Pancreas (tissue), 10 donors: Measurements from ENCODE around the gene SLC35E4. TPM values are rescaled to one million over a fixed set of nuclear protein-coding genes. Genes with fewer than 3 reads are reported as not detected.

Experiments used
- ATAC-seq, 4 donors: fragments of 200-7000 bp; cut with Tn5 transposase; one replicate each; pipeline versions ENCODE4 v1.8.0 to v1.9.1; 2020; ENCODE audit warnings: mild to moderate bottlenecking in 4 of 4, moderate library complexity in 4 of 4
- DNase-seq, 6 donors: peaks; one replicate each; pipeline ENCODE4 v3.0.0-alpha.2; 2020
- FAIRE-seq: peaks from 2 replicates; lab custom pipeline; 2012; peaks lifted over from hg19 to GRCh38; lab: Jason Lieb, UNC
- H3K27ac ChIP-seq, 4 donors: fragments of 200-600 bp; sonication (generic); 1 replicate in 3 of 4; 2 replicates in 1 of 4; pipeline versions ENCODE4 v1.5.0 to v1.8.0; 2020
- H3K27me3 ChIP-seq, 4 donors: fragments of 200-600 bp; one replicate each; pipeline ENCODE4 v1.8.0; 2021
- H3K36me3 ChIP-seq, 3 donors: fragments of 200-600 bp; sonication (generic) in 1 of 3; one replicate each; pipeline versions ENCODE4 v1.5.0 to v1.8.0; 2020 to 2021
- H3K4me1 ChIP-seq, 3 donors: fragments of 200-600 bp; one replicate each; pipeline ENCODE4 v1.8.0; 2021
- H3K4me3 ChIP-seq, 4 donors: fragments of 200-600 bp; sonication (generic) in 2 of 4; one replicate each; pipeline versions ENCODE4 v1.5.0 to v1.8.0; 2020 to 2021
- H3K9me3 ChIP-seq, 4 donors: fragments of 200-600 bp; one replicate each; pipeline ENCODE4 v1.8.0; 2021
- WGBS, 2 donors: extraction: QIAGEN DNeasy Blood & Tissue Kit; methylation state at CpG; one replicate each; pipeline ENCODE4 v1.1.7; 2013; 5-methylcytosine and 5-hydroxymethylcytosine counted together
- intact Hi-C, 3 donors: fragments of 100-400 bp; cut with DNase I; formaldehyde crosslinking; loops; one replicate each; pipeline versions ENCODE4 v1.11.1 to v1.14.2; 2022
- polyA plus RNA-seq, 2 donors: library from polyadenylated mRNA; stranded (reverse); fragments of 200-250 nt; gene quantifications; one replicate each; pipeline ENCODE4 v1.2.3, GENCODE V29; 2013
- total RNA-seq, 6 donors: library from RNA; stranded (reverse); fragmentation: NEBNext Ultra II Directional in 4 of 6; extraction: Animal tissue kit (Norgen Biotek cat#: 25700) in 4 of 6; gene quantifications; one replicate each; pipeline versions ENCODE4 v1.2.1 to v1.2.4, GENCODE V29; 2021 to 2023
- TF ChIP-seq, protein P1 (sequence below), 4 donors: fragments of 200-600 bp; sonication (generic) in 3 of 4; IDR thresholded peaks; one replicate each; pipeline versions ENCODE4 v1.5.0 to v1.8.0; 2021; ENCODE audit warnings: antibody characterized with exemption in 4 of 4
- donor health status: healthy with polysubstance abuse.
- donor health status: DM: no; HTN: no; CAD: no; lungs with moderate emphysema.
- donor health status: DM: no; HTN: no; CAD: no.
- donor health status: control.
- donor health status: control.
- donor health status: Bipolar disorder and iron deficiency.
- donor health status: DM: yes; HTN: yes; CAD: no.
- donor health status: DM: no; HTN: no; CAD: no.
- donor health status: DM: no; HTN: no; CAD: no.
- donor health status: DM: yes; HTN: yes; CAD: no.

The SLC35E4 gene
- total and polyA plus RNA-seq, 8 donors: 0.90 to 1.7 (median 1.2) TPM

GRCh38 chr22:30596199-30596598 is 39.4 kb upstream of the SLC35E4 start:
- Histone ChIP-seq H3K4me3 (peak overlapping the region in 1 of 4 donors; percentile 27), H3K4me1 (peaks cover 0 to 5% (median 0%) of the 10 kb centered on the region in 3 donors), H3K36me3 (no peaks in the 10 kb centered on the region), H3K9me3 (no peaks in the 10 kb centered on the region), H3K27me3 (no peaks in the 10 kb centered on the region), H3K27ac (peak overlapping the region in 2 of 4 donors; percentile 36 to 47)
- intact Hi-C loops: loop anchor here in 1 of 3 donors (5.0 kb wide), 1 partner anchor 149 kb away; no protein-coding TSS in a partner anchor
- ATAC-seq (peak in 1 of 4 donors; percentile 26), FAIRE-seq (no peak), DNase-seq (no peak)
- 22 to 29% methylated on average over 2 of the region's 2 CpGs for WGBS, 2 donors
- TF ChIP-seq, protein P1, sequence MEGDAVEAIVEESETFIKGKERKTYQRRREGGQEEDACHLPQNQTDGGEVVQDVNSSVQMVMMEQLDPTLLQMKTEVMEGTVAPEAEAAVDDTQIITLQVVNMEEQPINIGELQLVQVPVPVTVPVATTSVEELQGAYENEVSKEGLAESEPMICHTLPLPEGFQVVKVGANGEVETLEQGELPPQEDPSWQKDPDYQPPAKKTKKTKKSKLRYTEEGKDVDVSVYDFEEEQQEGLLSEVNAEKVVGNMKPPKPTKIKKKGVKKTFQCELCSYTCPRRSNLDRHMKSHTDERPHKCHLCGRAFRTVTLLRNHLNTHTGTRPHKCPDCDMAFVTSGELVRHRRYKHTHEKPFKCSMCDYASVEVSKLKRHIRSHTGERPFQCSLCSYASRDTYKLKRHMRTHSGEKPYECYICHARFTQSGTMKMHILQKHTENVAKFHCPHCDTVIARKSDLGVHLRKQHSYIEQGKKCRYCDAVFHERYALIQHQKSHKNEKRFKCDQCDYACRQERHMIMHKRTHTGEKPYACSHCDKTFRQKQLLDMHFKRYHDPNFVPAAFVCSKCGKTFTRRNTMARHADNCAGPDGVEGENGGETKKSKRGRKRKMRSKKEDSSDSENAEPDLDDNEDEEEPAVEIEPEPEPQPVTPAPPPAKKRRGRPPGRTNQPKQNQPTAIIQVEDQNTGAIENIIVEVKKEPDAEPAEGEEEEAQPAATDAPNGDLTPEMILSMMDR (IDR thresholded peaks at IDR 0.05): no peak

- 40 to 75% methylated on average over 27 to 29 of the region's 29 CpGs for WGBS, 2 donors
- DNase-seq (peak in 2 of 6 donors; percentile 33 to 69), ATAC-seq (peak in 3 of 4 donors; percentile 34 to 46 (median 42)), FAIRE-seq (no peak)
- TF ChIP-seq, protein P1 (IDR thresholded peaks at IDR 0.05): no peak
- no peaks in the 10 kb centered on the region for H3K27me3 ChIP-seq
- no peaks in the 10 kb centered on the region for H3K36me3 ChIP-seq
- H3K27ac ChIP-seq: peak overlapping the region in 2 of 4 donors; percentile 36 to 47
- H3K4me1 ChIP-seq: peaks cover 0 to 5% (median 0%) of the 10 kb centered on the region in 3 donors
- H3K4me3 ChIP-seq: peak overlapping the region in 1 of 4 donors; percentile 27
- intact Hi-C loops: loop anchor here in 1 of 3 donors (5.0 kb wide), 1 partner anchor 150 kb away; no protein-coding TSS in a partner anchor
- H3K9me3 ChIP-seq: no peaks in the 10 kb centered on the region
Observed at GRCh38 chr22:30596886-30597285, 38.7 kb upstream of the SLC35E4 start.

- no peaks in the 10 kb centered on the region for H3K36me3 ChIP-seq
- H3K27ac ChIP-seq: no peak overlapping the region
- intact Hi-C loops: loop anchor here in 1 of 3 donors (5.0 kb wide), 1 partner anchor 152 kb away; no protein-coding TSS in a partner anchor
- H3K4me1 ChIP-seq: peaks cover 0 to 2% (median 0%) of the 10 kb centered on the region in 3 donors
- no peak for ATAC-seq
- FAIRE-seq: no peak
- no peak for DNase-seq
- H3K9me3 ChIP-seq: no peaks in the 10 kb centered on the region
- no peaks in the 10 kb centered on the region for H3K27me3 ChIP-seq
- TF ChIP-seq, protein P1 (IDR thresholded peaks at IDR 0.05): no peak
- WGBS, 2 donors: 87 to 88% methylated on average over 3 of the region's 3 CpGs
- no peak overlapping the region for H3K4me3 ChIP-seq
Observed at GRCh38 chr22:30598986-30599385, 36.6 kb upstream of the SLC35E4 start.

DNA sequence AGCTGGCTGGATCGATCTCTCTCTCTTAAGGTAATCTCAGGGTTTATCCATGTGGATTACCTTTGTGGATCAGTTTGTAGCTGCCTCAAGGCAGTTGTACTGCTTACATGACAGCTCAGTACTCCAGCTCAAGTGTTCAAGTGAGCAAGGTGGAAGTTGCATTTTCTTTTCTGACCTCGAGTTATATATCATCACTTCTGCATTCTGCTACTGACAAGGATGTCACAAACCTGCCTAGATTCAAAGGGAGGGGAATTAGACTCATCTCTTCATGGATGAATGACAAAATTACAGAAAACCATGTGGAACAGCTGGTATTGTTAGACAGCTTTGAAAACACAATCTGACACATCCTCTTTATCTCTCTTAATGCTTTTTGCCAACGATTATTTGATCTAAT is 34.7 kb upstream of the SLC35E4 start:
- Histone ChIP-seq H3K27me3 (no peaks in the 10 kb centered on the region), H3K4me3 (no peak overlapping the region), H3K27ac (no peak overlapping the region), H3K9me3 (no peaks in the 10 kb centered on the region), H3K4me1 (peaks cover 0 to 4% (median 2%) of the 10 kb centered on the region in 3 donors), H3K36me3 (no peaks in the 10 kb centered on the region)
- 36 to 39% methylated on average over 3 of the region's 3 CpGs for WGBS, 2 donors
- FAIRE-seq (no peak), DNase-seq (no peak), ATAC-seq (no peak)
- intact Hi-C loops: loop anchor here in 1 of 3 donors (10.0 kb wide), 1 partner anchor 156 kb away; no protein-coding TSS in a partner anchor
- TF ChIP-seq, protein P1 (IDR thresholded peaks at IDR 0.05): no peak

DNA sequence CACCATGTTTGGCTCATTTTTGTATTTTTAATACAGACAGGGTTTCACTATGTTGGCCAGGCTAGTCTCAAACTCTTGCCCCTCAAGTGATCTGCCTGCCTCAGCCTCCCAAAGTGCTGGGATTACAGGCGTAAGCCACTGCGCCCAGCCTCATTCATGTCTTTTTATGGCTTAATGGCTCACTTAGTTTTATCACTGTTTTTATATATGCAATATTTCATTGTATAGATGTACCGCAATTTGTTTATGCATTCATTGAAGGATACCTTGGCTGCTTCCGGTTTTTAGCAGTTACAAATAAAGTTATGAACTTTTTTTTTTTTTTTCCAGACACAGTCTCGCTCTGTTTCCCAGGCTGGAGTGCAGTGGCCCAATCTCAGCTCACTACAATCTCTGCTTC is 34.1 kb upstream of the SLC35E4 start:
- Histone ChIP-seq H3K4me1 (peaks cover 0 to 8% (median 5%) of the 10 kb centered on the region in 3 donors), H3K36me3 (no peaks in the 10 kb centered on the region), H3K27ac (no peak overlapping the region), H3K27me3 (no peaks in the 10 kb centered on the region), H3K4me3 (no peak overlapping the region), H3K9me3 (no peaks in the 10 kb centered on the region)
- DNase-seq (no peak), ATAC-seq (no peak), FAIRE-seq (no peak)
- intact Hi-C loops: loop anchor here in 1 of 3 donors (10.0 kb wide), 1 partner anchor 157 kb away; no protein-coding TSS in a partner anchor
- 85 to 92% methylated on average over 5 of the region's 5 CpGs for WGBS, 2 donors
- TF ChIP-seq, protein P1 (IDR thresholded peaks at IDR 0.05): no peak
